GM20431 (cell line): ENCODE measurements around the gene SLC26A9.
"Not testable (repeated sequence)": the region's sequence is repeated elsewhere in the genome, so short reads cannot be mapped to it uniquely, and the experiment has no call there.

Source experiments
- in situ Hi-C: fragments of 300-500 bp; cut with MseI, MboI; formaldehyde crosslinking; loops from one replicate; pipeline ENCODE4 v1.15.0; 2020; ENCODE audit warnings: low sequenced_read_pairs; ENCODE audit not compliant: unreplicated experiment

SLC26A9 gene

DNA sequence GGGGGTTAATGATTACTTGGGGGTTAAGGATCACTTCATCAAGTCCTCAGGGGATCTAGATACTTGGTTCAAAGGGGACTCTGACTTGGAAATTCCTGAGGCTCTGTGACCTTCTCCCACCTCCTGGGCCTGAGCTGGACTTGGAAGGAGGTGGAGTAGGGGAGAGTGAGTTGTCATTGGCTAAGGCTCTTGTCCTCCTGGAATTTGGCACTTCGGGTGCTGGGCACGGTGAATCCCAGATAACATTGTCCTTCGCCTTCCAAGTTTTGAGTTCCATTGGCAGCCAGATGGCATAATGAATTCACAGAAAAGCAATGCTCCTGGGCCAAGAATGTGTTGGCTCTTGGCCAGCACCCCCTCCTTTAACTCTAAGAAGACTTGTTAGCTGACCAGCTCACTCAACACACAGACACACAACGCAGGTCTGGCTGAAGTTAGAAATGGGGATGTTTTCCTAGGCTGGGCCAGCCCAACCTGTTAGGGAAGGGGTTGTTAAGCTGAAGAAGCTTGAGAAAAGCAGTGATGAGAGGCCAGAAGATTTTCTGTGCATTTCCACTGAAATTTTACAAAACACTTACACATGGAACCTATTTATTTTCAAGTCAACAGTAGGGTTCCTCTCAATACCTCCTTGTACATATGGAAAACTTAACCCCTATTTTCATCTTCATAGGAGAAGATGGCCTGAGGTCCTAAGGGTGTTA, 29.7 kb downstream of the SLC26A9 start:
- in situ Hi-C loops: no loop called here

DNA sequence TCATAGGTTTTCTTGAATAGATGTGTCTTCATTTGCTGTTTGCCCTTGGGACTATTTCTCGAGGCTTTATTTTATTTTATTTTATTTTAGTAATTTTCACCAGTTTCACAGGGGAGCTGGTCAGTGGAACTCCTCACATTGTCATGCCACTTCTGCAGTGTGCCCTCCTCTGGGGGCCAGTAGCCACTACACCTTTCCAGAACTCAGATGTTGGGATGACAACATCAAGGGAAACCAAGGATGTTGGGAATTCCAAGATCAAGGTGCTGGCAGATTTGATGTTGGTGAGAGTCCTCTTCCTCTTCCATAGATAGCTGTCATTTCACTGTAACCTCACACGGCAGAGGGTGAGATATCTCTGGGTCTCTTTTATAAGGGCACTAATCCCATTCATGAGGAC, 35.5 kb downstream of the SLC26A9 start:
- in situ Hi-C loops: no loop called here

DNA sequence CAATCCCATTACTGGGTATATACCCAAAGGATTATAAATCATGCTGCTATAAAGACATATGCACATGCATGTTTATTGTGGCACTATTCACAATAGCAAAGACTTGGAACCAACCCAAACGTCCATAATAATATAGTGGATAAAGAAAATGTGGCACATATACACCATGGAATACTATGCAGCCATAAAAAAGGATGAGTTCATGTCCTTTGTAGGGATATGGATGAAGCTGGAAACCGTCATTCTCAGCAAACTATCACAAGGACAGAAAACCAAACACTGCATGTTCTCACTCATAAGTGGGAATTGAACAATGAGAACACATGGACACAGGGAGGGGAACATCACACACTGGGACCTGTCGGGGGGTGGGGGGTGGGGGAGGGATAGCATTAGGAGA, 38.2 kb downstream of the SLC26A9 start:
- in situ Hi-C loops: not testable (repeated sequence)

DNA sequence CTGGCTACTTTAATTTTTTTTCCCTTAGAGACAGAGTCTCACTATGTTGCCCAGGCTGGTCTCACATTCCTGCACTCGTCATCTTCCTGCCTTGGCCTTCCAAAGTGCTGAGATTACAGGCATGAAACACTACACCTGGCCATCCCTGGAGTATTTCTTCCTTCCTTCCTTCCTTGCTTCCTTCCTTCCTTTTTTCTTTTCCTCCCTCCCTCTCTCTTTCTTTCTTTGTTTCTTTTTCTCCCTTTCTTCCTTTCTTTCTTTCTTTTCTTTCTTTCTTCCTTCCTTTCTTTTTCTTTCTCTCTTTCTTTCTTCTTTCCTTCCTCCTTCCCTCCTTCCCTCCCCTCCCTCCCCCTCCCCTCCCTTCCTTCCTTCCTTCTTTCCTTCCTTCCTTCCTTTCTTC, 46.9 kb downstream of the SLC26A9 start:
- in situ Hi-C loops: no loop called here

DNA sequence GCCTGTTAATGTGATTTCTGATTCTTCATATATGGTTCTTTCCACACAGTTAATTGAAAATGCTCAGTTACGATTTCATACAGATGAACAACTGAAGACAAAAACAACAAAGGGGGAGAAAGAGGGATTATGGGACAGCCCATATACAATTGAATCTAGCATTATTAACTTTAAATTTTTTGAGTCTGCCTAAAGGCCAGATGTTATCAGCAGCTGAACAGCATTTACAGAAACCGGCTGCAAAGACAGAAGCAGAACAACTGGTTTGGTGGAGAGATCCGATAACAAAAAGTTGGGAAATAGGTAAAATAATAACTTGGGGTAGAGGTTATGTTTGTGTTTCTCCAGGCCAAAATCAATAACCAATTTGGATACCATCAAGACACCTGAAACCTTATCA, 49.1 kb downstream of the SLC26A9 start:
- in situ Hi-C loops: not testable (repeated sequence)

DNA sequence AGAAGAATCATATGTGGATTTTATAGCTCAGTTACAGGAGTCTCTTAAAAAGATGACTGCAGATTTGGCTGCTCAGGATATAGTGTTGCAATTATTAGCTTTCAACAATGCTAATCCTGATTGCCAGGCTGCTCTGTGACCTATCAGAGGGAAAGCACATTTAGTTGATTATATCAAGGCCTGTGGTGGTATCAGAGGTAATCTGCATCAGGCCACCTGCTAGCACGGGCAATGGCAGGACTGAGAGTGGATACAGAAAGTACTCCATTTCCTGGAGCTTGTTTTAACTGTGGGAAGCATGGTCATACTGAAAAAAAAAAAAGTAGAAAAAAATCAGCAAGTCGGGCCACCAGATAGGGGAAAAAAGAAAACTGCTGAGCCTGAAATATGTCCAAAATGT, 51.1 kb downstream of the SLC26A9 start:
- in situ Hi-C loops: not testable (repeated sequence)

DNA sequence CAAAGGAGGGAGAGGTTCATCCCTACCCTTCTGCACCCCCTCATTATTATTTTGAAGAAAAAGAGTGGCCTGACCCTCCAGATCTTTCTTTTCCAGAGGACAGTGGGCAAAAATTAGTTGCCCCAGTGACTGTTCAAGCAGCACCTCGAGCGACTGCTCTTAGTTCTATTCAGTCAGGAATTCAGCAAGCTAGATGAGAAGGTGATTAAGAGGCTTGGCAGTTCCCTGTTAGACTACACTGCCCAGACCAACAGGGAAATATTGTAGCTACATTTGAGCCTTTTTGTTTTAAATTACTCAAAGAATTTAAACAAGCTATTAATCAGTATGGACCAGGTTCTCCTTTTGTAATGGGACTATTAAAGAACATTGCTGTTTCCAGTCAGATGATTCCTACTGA, 51.8 kb downstream of the SLC26A9 start:
- in situ Hi-C loops: not testable (repeated sequence)

DNA sequence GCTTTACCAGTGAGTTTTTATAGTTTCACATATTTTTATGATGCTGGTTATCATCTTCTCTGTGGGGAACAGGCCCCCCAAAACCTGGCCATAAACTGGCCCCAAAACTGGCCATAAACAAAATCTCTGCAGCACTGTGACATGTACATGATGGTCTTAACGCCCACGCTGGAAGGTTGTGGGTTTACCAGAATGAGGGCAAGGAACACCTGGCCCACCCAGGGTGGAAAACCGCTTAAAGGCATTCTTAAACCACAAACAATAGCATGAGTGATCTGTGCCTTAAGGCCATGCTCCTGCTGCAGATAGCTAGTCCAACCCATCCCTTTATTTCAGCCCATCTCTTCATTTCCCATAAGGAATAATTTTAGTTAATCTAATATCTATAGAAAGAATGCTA, 52.6 kb downstream of the SLC26A9 start:
- in situ Hi-C loops: not testable (repeated sequence)

DNA sequence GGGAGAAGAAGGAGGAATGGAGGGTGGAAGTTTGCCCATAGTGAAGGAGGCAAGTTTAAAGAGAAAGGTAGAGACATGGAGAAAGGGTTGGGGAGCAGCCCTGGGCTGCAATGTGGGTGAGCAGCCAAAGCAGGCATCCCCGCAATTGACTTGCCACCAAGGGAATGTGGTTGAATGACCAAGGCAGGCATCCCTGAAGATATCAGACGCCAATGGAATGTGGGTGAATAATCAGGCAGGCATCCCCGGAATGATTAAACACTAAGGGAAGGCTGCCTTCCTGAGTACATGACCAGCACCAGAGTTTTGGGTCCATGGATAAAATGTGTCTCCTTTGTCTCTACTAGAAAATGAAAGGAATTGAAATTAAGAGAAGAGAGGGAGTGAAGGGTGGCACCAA, 53.5 kb downstream of the SLC26A9 start:
- in situ Hi-C loops: not testable (repeated sequence)

DNA sequence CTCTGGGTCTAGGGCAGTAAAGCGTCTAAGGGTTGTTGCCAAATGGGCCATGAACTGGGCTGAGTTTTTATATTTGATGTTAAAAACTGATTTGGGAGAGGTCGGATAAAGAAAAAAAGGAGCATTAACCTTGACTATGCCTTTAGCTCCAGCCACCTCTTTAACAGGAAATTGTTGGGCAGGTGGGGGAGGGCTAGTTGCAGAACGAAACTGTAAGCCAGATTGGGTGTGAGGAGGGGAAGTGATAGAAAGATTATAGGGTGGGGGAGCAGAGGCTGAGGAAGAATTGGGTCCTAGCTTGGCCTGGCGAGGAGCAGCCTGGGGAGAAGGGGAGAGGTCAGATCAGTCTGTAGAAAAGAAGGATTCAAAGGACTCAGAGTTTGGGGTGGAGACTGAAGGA, 54.2 kb downstream of the SLC26A9 start:
- in situ Hi-C loops: not testable (repeated sequence)

DNA sequence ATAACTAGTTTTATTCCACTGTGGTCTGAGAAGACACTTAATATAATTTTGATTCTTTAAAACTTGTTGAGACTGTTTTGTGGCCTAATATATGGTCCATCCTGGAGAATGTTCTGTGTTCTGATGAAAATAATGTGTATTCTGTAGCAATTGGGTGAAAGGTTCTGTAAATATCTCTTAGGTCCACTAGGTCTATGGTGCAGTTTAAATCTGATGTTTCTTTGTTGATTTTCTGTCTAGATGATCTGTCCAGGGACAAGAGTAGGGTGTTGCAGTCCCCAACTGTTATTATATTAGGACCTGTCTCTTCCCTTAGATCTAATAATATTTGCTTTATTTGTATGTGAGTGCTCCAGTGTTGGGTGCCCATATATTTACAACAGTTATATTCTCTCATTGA, 59.5 kb downstream of the SLC26A9 start:
- in situ Hi-C loops: no loop called here

DNA sequence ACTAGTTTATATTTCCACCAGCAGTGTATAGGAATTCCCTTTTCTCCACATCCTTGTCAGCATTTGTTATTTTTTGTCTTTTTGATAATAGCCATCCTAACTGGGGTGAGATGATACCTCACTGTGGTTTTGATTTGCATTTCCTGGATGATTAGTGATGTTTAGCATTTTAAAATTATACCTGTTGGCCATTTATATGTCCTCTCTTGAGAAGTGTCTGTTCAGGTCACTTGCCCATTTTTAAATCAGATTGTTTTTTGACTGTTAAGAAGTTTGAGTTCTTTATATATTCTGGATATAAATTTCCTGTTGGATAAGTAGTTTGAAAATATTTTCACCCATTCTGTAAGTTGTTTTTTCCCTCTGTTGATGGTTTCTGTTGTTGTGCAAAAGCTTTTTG, 62.3 kb downstream of the SLC26A9 start:
- in situ Hi-C loops: no loop called here

DNA sequence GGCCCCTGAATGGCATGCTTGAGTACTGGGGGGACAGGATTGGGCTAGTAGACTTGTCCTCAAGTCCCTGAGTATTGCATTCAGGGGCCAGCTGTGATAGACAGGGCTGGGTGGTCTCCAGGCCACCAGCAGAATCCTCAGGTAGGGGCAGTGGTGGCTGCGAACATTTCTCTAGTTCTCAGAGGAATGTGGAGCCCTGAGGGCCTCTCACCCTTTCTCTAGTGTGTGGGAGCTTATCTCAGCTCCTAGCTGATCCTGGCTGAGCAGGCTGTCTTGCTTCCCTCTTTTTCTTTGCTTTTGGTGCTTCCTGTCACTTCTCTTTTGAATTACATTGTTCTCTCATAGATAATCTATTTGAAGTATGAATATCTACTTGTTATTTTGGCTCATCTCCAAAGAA, 63.3 kb downstream of the SLC26A9 start:
- in situ Hi-C loops: no loop called here

DNA sequence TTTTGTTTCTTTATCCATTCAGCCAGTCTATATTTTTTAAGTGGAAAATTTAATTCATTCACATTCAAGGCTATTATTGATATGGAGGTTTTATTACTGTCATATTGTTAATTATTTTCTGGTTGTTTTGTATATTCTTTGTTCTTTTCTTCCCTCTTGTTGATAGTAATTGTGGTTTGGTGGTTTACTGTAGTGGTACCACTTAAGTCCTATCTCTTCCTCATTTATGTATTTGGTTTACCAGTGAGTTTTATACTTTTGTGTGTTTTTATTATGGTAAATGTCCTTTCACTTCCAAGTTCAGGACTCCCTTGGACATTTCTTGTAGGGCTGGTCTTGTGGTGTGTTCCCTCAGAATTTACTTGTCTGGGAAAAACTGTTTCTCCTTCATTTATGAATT, 65.2 kb downstream of the SLC26A9 start:
- in situ Hi-C loops: no loop called here

DNA sequence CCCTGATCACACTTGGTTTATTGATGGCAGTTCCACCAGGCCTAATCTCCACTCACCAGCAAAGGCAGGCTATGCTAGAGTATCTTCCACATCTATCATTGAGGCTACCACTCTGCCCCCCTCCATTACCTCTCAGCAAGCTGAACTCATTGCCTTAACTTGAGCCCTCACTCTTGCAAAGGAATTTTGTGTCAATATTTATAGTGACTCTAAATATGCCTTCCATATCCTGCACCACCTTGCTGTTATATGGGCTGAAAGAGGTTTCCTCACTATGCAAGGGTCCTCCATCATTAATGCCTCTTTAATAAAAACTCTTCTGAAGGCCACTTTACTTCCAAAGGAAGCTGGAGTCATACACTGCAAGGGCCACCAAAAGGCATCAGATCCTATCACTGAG, 70.1 kb downstream of the SLC26A9 start:
- in situ Hi-C loops: not testable (repeated sequence)

DNA sequence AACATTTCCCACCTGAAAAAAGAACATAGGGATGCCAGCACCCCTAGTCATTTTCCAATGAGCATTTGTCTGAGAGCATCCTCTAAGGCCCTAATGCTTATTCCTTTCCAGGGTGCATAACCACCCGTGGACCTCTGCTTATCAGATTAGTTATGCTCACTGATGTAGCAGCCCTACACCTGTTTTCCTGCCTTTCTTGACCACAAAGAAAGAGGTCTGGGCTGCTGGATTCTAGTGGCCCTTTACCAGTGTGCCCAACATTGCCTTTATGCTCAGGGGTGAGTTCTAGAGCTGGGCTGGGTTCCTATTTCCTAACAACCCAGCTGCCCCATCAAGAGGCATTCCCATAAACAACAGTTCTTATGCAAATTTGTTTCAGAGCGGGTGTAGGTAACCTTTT, 73.0 kb downstream of the SLC26A9 start:
- in situ Hi-C loops: no loop called here
